ENCODE measurements around the gene STK16. TPM values are rescaled to one million over a fixed set of nuclear protein-coding genes. Genes with fewer than 3 reads are reported as not detected.

Gene STK16
- total RNA-seq, 2 donors from 2014 or later = 15.6 to 17.4 TPM

- ATAC-seq = no peak
- no peak for DNase-seq
- intact Hi-C loops (cut with DNase I) = no loop called here
Measured at GRCh38 chr2:219210886-219211362, 34.4 kb upstream of the STK16 start.

GRCh38 chr2:219213026-219213415, 32.3 kb upstream of the STK16 start:
- ATAC-seq = no peak
- no peak for DNase-seq
- intact Hi-C loops (cut with DNase I) = no loop called here

- DNase-seq = no peak
- ATAC-seq = no peak
- intact Hi-C loops (cut with DNase I) = no loop called here
Measured at GRCh38 chr2:219213486-219214071, 31.7 kb upstream of the STK16 start.

GRCh38 chr2:219214141-219214540, 31.1 kb upstream of the STK16 start:
- ATAC-seq (no peak), DNase-seq (no peak)
- intact Hi-C loops (cut with DNase I) = no loop called here

GRCh38 chr2:219214786-219215185, 30.5 kb upstream of the STK16 start:
- intact Hi-C loops (cut with DNase I) = loop anchor here (5.0 kb wide), 1 partner anchor 37 kb away; the partner anchor contains the start of genes CNPPD1 (in 2 of the 2) and RETREG2 (in 2 of the 2)
- ATAC-seq (no peak), DNase-seq (no peak)

GRCh38 chr2:219215871-219216534, 29.3 kb upstream of the STK16 start:
- no peak for ATAC-seq
- no peak for DNase-seq
- intact Hi-C loops (cut with DNase I) = loop anchor here (5.0 kb wide), 1 partner anchor 39 kb away; the partner anchor contains the start of genes CNPPD1 (in 2 of the 2) and RETREG2 (in 2 of the 2)

GRCh38 chr2:219216535-219216915, 28.8 kb upstream of the STK16 start:
- intact Hi-C loops (cut with DNase I) = loop anchor here (5.0 kb wide), 1 partner anchor 39 kb away; the partner anchor contains the start of genes CNPPD1 (in 2 of the 2) and RETREG2 (in 2 of the 2)
- ATAC-seq (no peak), DNase-seq (no peak)

- ATAC-seq = peak; percentile 60 to 69
- intact Hi-C loops (cut with DNase I) = loop anchor here (5.0 kb wide), 1 partner anchor 41 kb away; the partner anchor contains the start of genes CNPPD1 (in 2 of the 2) and RETREG2 (in 2 of the 2)
Measured at GRCh38 chr2:219218217-219218731, 27.0 kb upstream of the STK16 start.

GRCh38 chr2:219218732-219219701, 26.3 kb upstream of the STK16 start, which contains the start of gene ABCB6:
ABCB6 (minus strand) TSS chr2:219218958; CDS start chr2:219218673, 285 bp downstream.
- intact Hi-C loops (cut with DNase I) = loop anchor here (5.0 kb wide), 1 partner anchor 42 kb away; the partner anchor contains the start of genes CNPPD1 (in 2 of the 2) and RETREG2 (in 2 of the 2)
- DNase-seq (peak; percentile 99), ATAC-seq (peak; percentile 91)

More at GRCh38 chr2:219218217-219218731, 27.0 kb upstream of the STK16 start:
- DNase-seq = peak; percentile 77

GRCh38 chr2:219219784-219220532, 25.3 kb upstream of the STK16 start:
- ATAC-seq (no peak), DNase-seq (no peak)
- intact Hi-C loops (cut with DNase I) = loop anchor here (5.0 kb wide), 1 partner anchor 43 kb away; the partner anchor contains the start of genes CNPPD1 (in 2 of the 2) and RETREG2 (in 2 of the 2)

GRCh38 chr2:219220652-219221402, 24.5 kb upstream of the STK16 start:
- DNase-seq (no peak), ATAC-seq (no peak)
- intact Hi-C loops (cut with DNase I) = no loop called here

GRCh38 chr2:219221957-219222518, 23.2 kb upstream of the STK16 start:
- ATAC-seq = no peak
- intact Hi-C loops (cut with DNase I) = no loop called here
- no peak for DNase-seq

GRCh38 chr2:219223831-219224610, 21.3 kb upstream of the STK16 start:
- intact Hi-C loops (cut with DNase I) = no loop called here
- ATAC-seq (no peak), DNase-seq (no peak)

- DNase-seq (no peak), ATAC-seq (no peak)
- intact Hi-C loops (cut with DNase I) = no loop called here
Measured at GRCh38 chr2:219225350-219225749, 19.9 kb upstream of the STK16 start.

- intact Hi-C loops (cut with DNase I) = loop anchor here in 1 of 2 donors (2.0 kb wide), 1 partner anchor 17 kb away; the partner anchor contains the start of genes GLB1L and STK16
- ATAC-seq = no peak
- DNase-seq = no peak
Measured at GRCh38 chr2:219228041-219228910, 17.0 kb upstream of the STK16 start.

Data from left cardiac atrium (tissue), 4 donors.